HUES6 (cell line): ENCODE results near the gene ETV4.

Source experiments
- H3K27ac ChIP-seq: 2 replicates; pipeline ENCODE4 v1.7.0; 2013; ENCODE audit warnings: low read depth, mild to moderate bottlenecking, low read length, inconsistent platforms
- H3K27me3 ChIP-seq: 2 replicates; pipeline ENCODE4 v1.6.1; 2013; ENCODE audit warnings: low read length; ENCODE audit not compliant: control insufficient read depth, insufficient read depth
- H3K36me3 ChIP-seq: 2 replicates; pipeline ENCODE4 v1.6.1; 2013; ENCODE audit warnings: low read length; ENCODE audit not compliant: control insufficient read depth, insufficient read depth
- H3K4me1 ChIP-seq: 2 replicates; pipeline ENCODE4 v1.6.1; 2013; ENCODE audit warnings: low read length; ENCODE audit not compliant: control insufficient read depth, insufficient read depth
- H3K4me3 ChIP-seq: 2 replicates; pipeline ENCODE4 v1.5.1; 2013; ENCODE audit warnings: low read depth, low read length
- H3K9ac ChIP-seq: one replicate; pipeline ENCODE4 v1.6.1; 2013; ENCODE audit warnings: mild to moderate bottlenecking, low read length
- H3K9me3 ChIP-seq: 2 replicates; pipeline ENCODE4 v1.6.1; 2013; ENCODE audit warnings: low read depth, low read length; ENCODE audit not compliant: control insufficient read depth, insufficient read depth

The ETV4 gene

DNA sequence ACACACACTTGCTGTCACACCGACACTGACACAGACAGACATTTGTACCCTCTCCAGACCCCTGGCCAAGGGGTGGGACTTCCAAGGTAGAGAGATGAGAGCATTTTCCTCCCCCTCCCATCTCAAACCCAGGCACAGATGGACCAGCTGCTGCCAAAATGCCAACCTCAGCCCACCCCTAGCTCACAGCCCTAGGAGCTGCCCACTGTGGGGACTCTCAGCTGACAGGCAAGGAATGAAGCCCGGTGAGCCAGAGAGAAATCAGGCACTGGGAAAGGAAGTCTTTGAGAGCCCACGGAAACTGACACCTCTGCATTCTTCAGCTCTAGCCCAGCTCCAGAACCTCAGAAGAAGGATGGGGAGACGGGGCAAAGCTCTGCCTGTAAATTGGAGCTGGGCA lies 2.8 kb downstream of the ETV4 start:
- Histone ChIP-seq H3K9me3 (no peaks in the 10 kb centered on the region), H3K9ac (peak overlapping the region; percentile 98), H3K4me3 (peak overlapping the region; percentile 84), H3K27ac (peak overlapping the region; percentile 94; the same call in 1 of the 2 replicates), H3K36me3 (peaks cover 12% of the 10 kb centered on the region; the same call in 1 of the 2 replicates), H3K27me3 (no peaks in the 10 kb centered on the region; the same call in 1 of the 2 replicates), H3K4me1 (peaks cover 69% of the 10 kb centered on the region)

GRCh38 chr17:43542859-43543258 lies 3.3 kb downstream of the ETV4 start:
- H3K9ac ChIP-seq = peak overlapping the region; percentile 33
- no peaks in the 10 kb centered on the region; the same call in 1 of the 2 replicates for H3K27me3 ChIP-seq
- H3K36me3 ChIP-seq = peaks cover 13% of the 10 kb centered on the region; the same call in 1 of the 2 replicates
- no peaks in the 10 kb centered on the region for H3K9me3 ChIP-seq
- H3K4me1 ChIP-seq = peaks cover 68% of the 10 kb centered on the region
- H3K4me3 ChIP-seq = peak overlapping the region; percentile 84
- no peak overlapping the region for H3K27ac ChIP-seq

DNA sequence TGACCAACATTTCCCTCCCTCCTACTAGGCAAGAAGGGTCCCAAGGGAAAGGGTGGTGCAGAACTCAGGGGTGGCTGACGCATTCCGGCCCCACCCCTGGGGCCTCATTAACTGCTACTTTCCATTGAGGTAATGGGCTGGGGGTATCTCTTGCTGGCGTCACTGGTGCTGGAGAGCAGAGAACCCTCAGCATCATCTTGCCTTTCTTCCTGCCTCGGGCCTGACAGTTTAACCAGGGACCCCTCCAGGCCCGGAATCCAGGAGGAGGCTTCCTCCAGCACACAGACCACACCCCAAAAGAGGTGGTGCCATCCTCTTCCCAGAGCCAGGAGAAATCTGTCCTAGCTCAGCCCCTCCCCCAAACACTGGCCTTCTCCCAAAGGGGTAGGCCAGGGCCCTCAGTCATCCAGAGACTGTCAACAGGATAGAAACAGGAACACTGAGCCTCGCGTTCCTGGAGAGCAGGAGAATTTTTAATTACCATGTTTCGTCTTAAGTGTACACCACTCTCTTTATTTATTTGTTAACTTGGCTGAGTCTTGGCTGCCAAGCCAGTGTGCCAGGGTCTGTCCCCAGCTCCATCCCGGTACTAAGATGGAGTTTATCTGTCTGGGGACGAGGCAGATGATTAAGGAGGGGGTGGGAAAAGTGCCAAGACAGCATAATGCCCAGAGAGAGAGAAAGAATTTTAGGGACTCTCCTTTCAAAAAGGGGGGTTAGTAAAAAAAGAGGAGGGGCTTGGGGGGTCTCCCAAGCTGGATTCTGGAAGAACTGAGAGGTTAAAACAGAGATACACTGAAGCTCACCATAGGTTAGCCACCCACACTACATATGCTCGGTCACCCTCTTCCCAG lies 5.1 kb downstream of the ETV4 start:
- H3K27me3 ChIP-seq = no peaks in the 10 kb centered on the region
- H3K36me3 ChIP-seq = peaks cover 18% of the 10 kb centered on the region
- peak overlapping the region; percentile 84 for H3K4me3 ChIP-seq
- H3K9me3 ChIP-seq = no peaks in the 10 kb centered on the region
- peaks cover 64% of the 10 kb centered on the region for H3K4me1 ChIP-seq
- H3K9ac ChIP-seq = peak overlapping the region; percentile 17
- H3K27ac ChIP-seq = no peak overlapping the region

DNA sequence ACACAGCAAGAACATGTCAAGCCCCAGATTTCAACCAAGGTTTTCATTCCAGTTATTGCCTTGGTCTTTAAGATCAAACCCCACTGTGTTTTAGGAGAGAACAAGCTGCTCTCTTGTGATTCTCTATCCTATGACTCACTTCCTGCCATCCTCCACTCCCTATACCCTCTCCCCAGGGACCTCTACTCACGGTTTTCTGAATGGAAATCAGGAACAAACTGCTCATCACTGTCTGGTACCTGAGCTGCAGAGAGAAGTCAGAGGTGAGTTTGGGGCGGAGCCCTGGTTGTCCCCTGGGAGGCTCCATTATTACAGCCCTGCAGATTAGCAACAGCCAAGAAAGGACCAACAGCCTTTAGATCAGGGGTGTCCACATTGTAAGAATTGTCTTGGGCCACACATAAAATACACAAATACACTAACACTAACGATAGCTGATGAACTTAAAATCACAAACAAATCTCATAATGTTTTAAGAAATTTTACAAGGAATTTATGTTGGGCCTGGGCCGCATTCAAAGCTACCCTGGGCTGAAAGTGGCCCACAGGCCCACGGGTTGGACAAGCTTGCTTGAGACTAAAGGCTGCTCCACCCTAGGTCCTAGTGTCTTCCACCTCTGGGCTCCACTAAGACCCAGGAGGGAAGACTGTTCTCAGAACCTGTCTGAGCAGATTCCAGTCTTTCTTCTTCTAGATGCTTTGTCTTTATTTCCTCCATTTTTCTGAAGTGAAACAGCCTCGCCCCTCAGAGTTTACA lies 9.7 kb downstream of the ETV4 start:
- Histone ChIP-seq H3K27ac (no peak overlapping the region; the same call in 1 of the 2 replicates), H3K27me3 (no peaks in the 10 kb centered on the region), H3K9ac (no peak overlapping the region), H3K9me3 (no peaks in the 10 kb centered on the region), H3K4me1 (peaks cover 53% of the 10 kb centered on the region), H3K4me3 (no peak overlapping the region), H3K36me3 (peaks cover 46% of the 10 kb centered on the region)

GRCh38 chr17:43534909-43535308 lies 11.2 kb downstream of the ETV4 start:
- H3K9me3 ChIP-seq = no peaks in the 10 kb centered on the region
- H3K27ac ChIP-seq = no peak overlapping the region
- H3K4me1 ChIP-seq = peaks cover 53% of the 10 kb centered on the region
- no peaks in the 10 kb centered on the region for H3K27me3 ChIP-seq
- peaks cover 51% of the 10 kb centered on the region for H3K36me3 ChIP-seq
- H3K4me3 ChIP-seq = no peak overlapping the region
- no peak overlapping the region for H3K9ac ChIP-seq

GRCh38 chr17:43533699-43534098 lies 12.4 kb downstream of the ETV4 start:
- Histone ChIP-seq H3K9me3 (no peaks in the 10 kb centered on the region), H3K9ac (no peak overlapping the region), H3K27me3 (no peaks in the 10 kb centered on the region), H3K27ac (no peak overlapping the region), H3K4me3 (no peak overlapping the region), H3K4me1 (peaks cover 53% of the 10 kb centered on the region), H3K36me3 (peaks cover 60% of the 10 kb centered on the region)

DNA sequence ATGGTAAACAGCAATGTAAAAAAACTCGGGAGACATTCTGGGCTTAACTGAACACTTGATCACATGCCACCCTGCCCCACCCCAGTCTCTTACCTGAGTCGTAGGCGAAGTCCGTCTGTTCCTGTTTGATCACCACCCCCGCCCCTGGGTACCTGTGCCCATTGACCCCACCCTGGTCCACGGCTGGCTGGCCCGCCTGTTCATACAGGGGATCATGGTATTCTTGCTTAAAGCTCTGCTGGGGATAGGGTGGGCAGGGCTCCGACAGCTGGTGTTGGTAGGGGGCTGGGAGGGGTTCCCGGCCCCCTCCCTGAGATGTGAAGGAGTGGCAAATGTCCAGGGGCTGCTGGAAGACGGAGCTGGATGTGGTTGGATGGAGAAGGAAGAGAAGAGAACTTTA lies 13.6 kb downstream of the ETV4 start:
- H3K4me1 ChIP-seq = peaks cover 53% of the 10 kb centered on the region
- no peak overlapping the region for H3K9ac ChIP-seq
- 0 out of 2 replicates have a peak overlapping the region, but pooled peaks have one; percentile 18 for H3K27ac ChIP-seq
- H3K27me3 ChIP-seq = no peaks in the 10 kb centered on the region
- H3K9me3 ChIP-seq = no peaks in the 10 kb centered on the region
- peaks cover 68% of the 10 kb centered on the region for H3K36me3 ChIP-seq
- no peak overlapping the region for H3K4me3 ChIP-seq

GRCh38 chr17:43531955-43532354 lies 14.2 kb downstream of the ETV4 start:
- peaks cover 74% of the 10 kb centered on the region for H3K36me3 ChIP-seq
- H3K27ac ChIP-seq = no peak overlapping the region; the same call in 1 of the 2 replicates
- no peaks in the 10 kb centered on the region for H3K27me3 ChIP-seq
- no peak overlapping the region for H3K4me3 ChIP-seq
- H3K4me1 ChIP-seq = peaks cover 55% of the 10 kb centered on the region
- no peak overlapping the region for H3K9ac ChIP-seq
- no peaks in the 10 kb centered on the region for H3K9me3 ChIP-seq

GRCh38 chr17:43531082-43531378 lies 15.1 kb downstream of the ETV4 start:
- H3K9ac ChIP-seq = peak overlapping the region; percentile 64
- H3K4me3 ChIP-seq = peak overlapping the region; percentile 21
- H3K4me1 ChIP-seq = peaks cover 55% of the 10 kb centered on the region
- H3K36me3 ChIP-seq = peaks cover 77% of the 10 kb centered on the region
- H3K27me3 ChIP-seq = no peaks in the 10 kb centered on the region
- H3K27ac ChIP-seq = peak overlapping the region; percentile 84
- H3K9me3 ChIP-seq = no peaks in the 10 kb centered on the region

- no peaks in the 10 kb centered on the region for H3K9me3 ChIP-seq
- peaks cover 58% of the 10 kb centered on the region for H3K4me1 ChIP-seq
- H3K4me3 ChIP-seq = peak overlapping the region; percentile 49
- H3K9ac ChIP-seq = peak overlapping the region; percentile 81
- H3K36me3 ChIP-seq = peaks cover 73% of the 10 kb centered on the region
- H3K27me3 ChIP-seq = no peaks in the 10 kb centered on the region
- H3K27ac ChIP-seq = peak overlapping the region; percentile 84
Measured at GRCh38 chr17:43530288-43531081, 15.7 kb downstream of the ETV4 start.
